SK-N-MC (cell line): ENCODE data around the gene ECE1.
"Not testable (repeated sequence)": the region's sequence is repeated elsewhere in the genome, so short reads cannot be mapped to it uniquely, and the experiment has no call there.

Experiments used
- DNase-seq: peaks from one replicate; pipeline ENCODE4 v3.0.0-alpha.2; 2011; ENCODE audit warnings: low read depth, low spot score
- H3K27ac ChIP-seq: fragments of 200-600 bp; sonication (generic); 2 replicates; pipeline ENCODE4 v1.5.1; 2016; ENCODE audit warnings: mixed run types
- H3K36me3 ChIP-seq: fragments of 200-600 bp; sonication (generic); 2 replicates; pipeline ENCODE4 v1.6.1; 2017; ENCODE audit warnings: antibody characterized with exemption, low read length, mixed read lengths; ENCODE audit not compliant: insufficient read depth
- H3K4me3 ChIP-seq: fragments of 200-600 bp; sonication (generic); 2 replicates; pipeline ENCODE4 v1.5.1; 2016
- H3K9ac ChIP-seq: fragments of 200-600 bp; sonication (generic); 2 replicates; pipeline ENCODE4 v1.8.0; 2017; ENCODE audit warnings: mixed run types, mixed read lengths; ENCODE audit not compliant: insufficient read length
- H3K9me3 ChIP-seq: fragments of 200-600 bp; sonication (generic); 2 replicates; pipeline ENCODE4 v1.6.1; 2017; ENCODE audit warnings: low read depth, mild to moderate bottlenecking, antibody characterized with exemption, low read length, moderate library complexity, mixed read lengths
- EZH2 ChIP-seq: fragments of 200-600 bp; sonication (generic); IDR thresholded peaks from one replicate; pipeline ENCODE4 v1.6.1; 2017; ENCODE audit warnings: antibody characterized with exemption
- FOXP2 ChIP-seq: optimal IDR thresholded peaks from 2 replicates; pipeline ENCODE3; 2011; ENCODE audit warnings: mild to moderate bottlenecking, moderate library complexity; ENCODE audit not compliant: insufficient read depth; ENCODE audit errors: extremely low read length, control extremely low read depth
- POLR2AphosphoS5 ChIP-seq: IDR thresholded peaks from 2 replicates; pipeline ENCODE4 v1.6.1; 2012; ENCODE audit warnings: mild to moderate bottlenecking, low read depth, low read length, borderline replicate concordance

Gene ECE1

GRCh38 chr1:21284206-21285054 is 5.8 kb downstream of the ECE1 start:
- no peak overlapping the region for H3K4me3 ChIP-seq
- no peak overlapping the region for H3K9ac ChIP-seq
- DNase-seq, result no peak
- TF ChIP-seq FOXP2 (no peak), POLR2AphosphoS5 (no peak), EZH2 (no peak)
- H3K9me3 ChIP-seq, result no peaks in the 10 kb centered on the region
- no peaks in the 10 kb centered on the region for H3K36me3 ChIP-seq
- H3K27ac ChIP-seq, result no peak overlapping the region

GRCh38 chr1:21283524-21283923 is 6.7 kb downstream of the ECE1 start:
- H3K4me3 ChIP-seq, result no peak overlapping the region
- H3K36me3 ChIP-seq, result no peaks in the 10 kb centered on the region
- no peaks in the 10 kb centered on the region for H3K9me3 ChIP-seq
- DNase-seq, result no peak
- H3K9ac ChIP-seq, result no peak overlapping the region
- TF ChIP-seq FOXP2 (no peak), EZH2 (no peak), POLR2AphosphoS5 (no peak)
- no peak overlapping the region for H3K27ac ChIP-seq

- not testable (repeated sequence) for DNase-seq
These were observed 8.2 kb downstream of the ECE1 start for GRCh38 chr1:21282020-21282419.

GRCh38 chr1:21280482-21280881 is 9.8 kb downstream of the ECE1 start:
- DNase-seq, result no peak
- H3K9ac ChIP-seq, result no peak overlapping the region
- no peak overlapping the region for H3K27ac ChIP-seq
- no peak overlapping the region for H3K4me3 ChIP-seq
- TF ChIP-seq EZH2 (no peak), POLR2AphosphoS5 (no peak), FOXP2 (no peak)
- no peaks in the 10 kb centered on the region for H3K9me3 ChIP-seq
- no peaks in the 10 kb centered on the region for H3K36me3 ChIP-seq

More at GRCh38 chr1:21282020-21282419, 8.2 kb downstream of the ECE1 start:
- H3K4me3 ChIP-seq, H3K36me3 ChIP-seq, H3K9me3 ChIP-seq, H3K27ac ChIP-seq, H3K9ac ChIP-seq: not testable (repeated sequence)

GRCh38 chr1:21280011-21280471 is 10.2 kb downstream of the ECE1 start:
- H3K27ac ChIP-seq, result no peak overlapping the region

GRCh38 chr1:21278860-21279845 is 11.1 kb downstream of the ECE1 start:
- no peak for TF ChIP-seq POLR2AphosphoS5
- no peak for TF ChIP-seq FOXP2
- TF ChIP-seq EZH2, result no peak
- no peak overlapping the region for H3K27ac ChIP-seq
- no peak overlapping the region for H3K9ac ChIP-seq

More at GRCh38 chr1:21280011-21280471, 10.2 kb downstream of the ECE1 start:
- no peak for DNase-seq
- TF ChIP-seq FOXP2 (no peak), EZH2 (no peak), POLR2AphosphoS5 (no peak)
- Histone ChIP-seq H3K9ac (no peak overlapping the region), H3K9me3 (no peaks in the 10 kb centered on the region), H3K4me3 (no peak overlapping the region), H3K36me3 (no peaks in the 10 kb centered on the region)

GRCh38 chr1:21278208-21278859 is 11.9 kb downstream of the ECE1 start:
- H3K9ac ChIP-seq, result no peak overlapping the region
- H3K36me3 ChIP-seq, result no peaks in the 10 kb centered on the region
- DNase-seq, result no peak
- TF ChIP-seq EZH2 (no peak), FOXP2 (no peak), POLR2AphosphoS5 (no peak)
- H3K27ac ChIP-seq, result no peak overlapping the region
- H3K9me3 ChIP-seq, result no peaks in the 10 kb centered on the region
- no peak overlapping the region for H3K4me3 ChIP-seq

More at GRCh38 chr1:21278860-21279845, 11.1 kb downstream of the ECE1 start:
- H3K9me3 ChIP-seq, result no peaks in the 10 kb centered on the region
- no peak for DNase-seq
- H3K4me3 ChIP-seq, result no peak overlapping the region
- no peaks in the 10 kb centered on the region for H3K36me3 ChIP-seq

- TF ChIP-seq FOXP2, result no peak
- TF ChIP-seq EZH2, result no peak
- Histone ChIP-seq H3K9ac (no peak overlapping the region), H3K9me3 (no peaks in the 10 kb centered on the region), H3K27ac (no peak overlapping the region), H3K4me3 (no peak overlapping the region), H3K36me3 (no peaks in the 10 kb centered on the region)
- no peak for DNase-seq
These were observed 13.1 kb downstream of the ECE1 start for GRCh38 chr1:21277180-21277579.
